Measurements from ENCODE around the gene RAD23B.

RAD23B gene

DNA sequence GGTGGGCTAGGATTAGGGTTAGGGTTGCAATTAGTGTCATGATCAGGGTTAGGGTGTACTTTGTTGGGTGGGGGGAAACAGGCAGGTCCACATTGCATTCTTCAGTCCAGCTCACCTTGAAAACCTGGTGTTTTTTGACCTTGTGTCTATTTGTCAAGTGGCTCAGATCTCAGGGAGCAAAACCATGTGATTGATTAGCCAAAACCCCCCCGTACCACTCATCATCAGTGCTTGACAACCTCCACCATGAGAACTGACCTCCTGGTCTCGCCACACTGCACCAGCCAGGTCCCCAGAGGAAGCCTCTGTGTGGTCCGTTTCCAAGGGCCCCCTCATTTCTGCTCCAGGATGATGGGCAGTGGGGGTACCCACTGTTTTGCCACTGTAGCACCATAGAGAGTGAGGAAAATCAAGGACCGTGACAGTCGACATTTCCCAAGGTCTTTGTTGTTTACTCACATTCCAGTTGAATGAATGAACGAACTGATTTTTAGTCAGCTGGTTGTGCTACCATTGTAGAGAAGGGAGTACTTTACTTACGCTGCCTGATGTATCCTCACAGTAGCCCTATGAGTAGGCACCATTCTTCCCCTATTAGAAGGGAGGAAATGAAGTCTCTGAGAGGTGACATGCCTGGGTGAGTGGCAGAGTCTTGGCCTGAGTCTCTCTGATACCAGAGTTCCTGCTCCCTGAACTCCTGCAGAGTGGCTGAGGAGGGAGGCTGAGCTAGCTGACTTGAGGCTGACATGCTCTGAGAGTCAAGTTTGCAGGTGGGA lies 84.8 kb downstream of the RAD23B start:
- H3K4me3 ChIP-seq (ENCODE audit: low read length) = no peak overlapping the region
- no peak for DNase-seq (ENCODE audit: low read depth)
- TF ChIP-seq, protein P1, sequence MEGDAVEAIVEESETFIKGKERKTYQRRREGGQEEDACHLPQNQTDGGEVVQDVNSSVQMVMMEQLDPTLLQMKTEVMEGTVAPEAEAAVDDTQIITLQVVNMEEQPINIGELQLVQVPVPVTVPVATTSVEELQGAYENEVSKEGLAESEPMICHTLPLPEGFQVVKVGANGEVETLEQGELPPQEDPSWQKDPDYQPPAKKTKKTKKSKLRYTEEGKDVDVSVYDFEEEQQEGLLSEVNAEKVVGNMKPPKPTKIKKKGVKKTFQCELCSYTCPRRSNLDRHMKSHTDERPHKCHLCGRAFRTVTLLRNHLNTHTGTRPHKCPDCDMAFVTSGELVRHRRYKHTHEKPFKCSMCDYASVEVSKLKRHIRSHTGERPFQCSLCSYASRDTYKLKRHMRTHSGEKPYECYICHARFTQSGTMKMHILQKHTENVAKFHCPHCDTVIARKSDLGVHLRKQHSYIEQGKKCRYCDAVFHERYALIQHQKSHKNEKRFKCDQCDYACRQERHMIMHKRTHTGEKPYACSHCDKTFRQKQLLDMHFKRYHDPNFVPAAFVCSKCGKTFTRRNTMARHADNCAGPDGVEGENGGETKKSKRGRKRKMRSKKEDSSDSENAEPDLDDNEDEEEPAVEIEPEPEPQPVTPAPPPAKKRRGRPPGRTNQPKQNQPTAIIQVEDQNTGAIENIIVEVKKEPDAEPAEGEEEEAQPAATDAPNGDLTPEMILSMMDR (conservative IDR thresholded peaks at IDR 0.05; ENCODE audit: low read depth, low read length) = no peak

DNA sequence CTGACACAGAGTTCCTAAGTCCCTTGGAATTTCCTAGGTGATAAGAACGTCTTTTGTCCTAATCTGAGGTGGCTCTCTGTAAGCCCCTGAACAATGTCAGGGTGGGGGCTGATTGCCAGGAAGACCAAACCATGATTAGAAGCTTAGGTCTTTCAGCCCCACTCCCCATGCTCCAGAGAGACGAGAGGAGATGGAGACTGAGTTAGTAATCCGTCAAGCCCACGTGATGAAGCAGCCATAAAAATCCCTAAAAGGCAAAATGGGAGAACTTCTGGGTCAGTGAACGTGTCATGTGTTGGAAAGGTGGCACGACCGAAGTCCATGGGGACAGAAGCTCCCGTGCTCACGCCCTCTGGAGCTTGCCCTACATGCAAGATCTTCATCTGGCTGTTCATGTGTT lies 85.6 kb downstream of the RAD23B start:
- DNase-seq (ENCODE audit: low read depth) = peak; percentile 20
- H3K4me3 ChIP-seq (ENCODE audit: low read length) = no peak overlapping the region
- TF ChIP-seq, protein P1 (conservative IDR thresholded peaks at IDR 0.05; ENCODE audit: low read depth, low read length) = no peak

DNA sequence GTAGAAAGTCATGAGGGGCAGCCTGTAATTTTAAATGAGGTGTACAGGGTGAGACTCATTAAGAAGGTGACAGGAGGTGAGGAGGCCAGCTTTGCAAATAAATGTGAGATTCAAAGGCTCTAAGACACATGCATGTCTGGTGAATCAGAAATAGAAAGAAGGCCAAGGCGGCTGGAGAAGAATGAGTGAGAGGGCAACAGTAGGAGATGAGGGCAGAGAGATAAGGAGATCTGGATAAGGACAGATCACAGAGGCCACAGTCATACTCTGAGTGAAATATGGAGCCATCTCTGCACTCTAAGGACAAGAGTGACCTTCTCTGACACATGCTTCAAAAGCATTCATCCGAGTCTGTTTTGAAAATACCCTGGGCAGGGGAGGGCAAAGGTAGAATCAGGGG lies 90.7 kb downstream of the RAD23B start:
- DNase-seq (ENCODE audit: low read depth) = no peak
- TF ChIP-seq, protein P1 (conservative IDR thresholded peaks at IDR 0.05; ENCODE audit: low read depth, low read length) = no peak
- H3K4me3 ChIP-seq (ENCODE audit: low read length) = no peak overlapping the region

DNA sequence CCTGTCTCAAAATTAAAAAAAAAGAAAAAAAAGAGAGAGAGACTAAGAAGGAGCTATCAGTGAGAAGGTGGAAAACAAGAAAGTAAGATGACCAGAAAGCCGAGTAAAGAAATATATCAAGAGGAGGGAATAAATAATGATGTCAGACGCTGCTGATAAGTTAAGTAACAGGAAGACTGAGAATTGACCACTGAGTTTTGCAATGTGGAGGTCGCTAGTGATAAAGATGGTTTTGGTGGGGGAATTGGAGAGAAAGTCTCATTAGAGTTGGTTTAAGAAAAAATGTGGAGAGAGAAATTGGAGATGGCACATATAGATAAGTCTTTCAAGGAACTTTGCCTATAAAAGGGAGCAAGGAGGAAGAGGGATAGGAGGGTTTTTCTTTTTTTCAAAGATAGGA lies 91.9 kb downstream of the RAD23B start:
- TF ChIP-seq, protein P1 (conservative IDR thresholded peaks at IDR 0.05; ENCODE audit: low read depth, low read length) = no peak
- H3K4me3 ChIP-seq (ENCODE audit: low read length) = no peak overlapping the region
- no peak for DNase-seq (ENCODE audit: low read depth)

- DNase-seq (ENCODE audit: low read depth) = no peak
- TF ChIP-seq, protein P1 (conservative IDR thresholded peaks at IDR 0.05; ENCODE audit: low read depth, low read length) = no peak
- no peak overlapping the region for H3K4me3 ChIP-seq (ENCODE audit: low read length)
Observed at GRCh38 chr9:107375651-107376369, 92.7 kb downstream of the RAD23B start.

DNA sequence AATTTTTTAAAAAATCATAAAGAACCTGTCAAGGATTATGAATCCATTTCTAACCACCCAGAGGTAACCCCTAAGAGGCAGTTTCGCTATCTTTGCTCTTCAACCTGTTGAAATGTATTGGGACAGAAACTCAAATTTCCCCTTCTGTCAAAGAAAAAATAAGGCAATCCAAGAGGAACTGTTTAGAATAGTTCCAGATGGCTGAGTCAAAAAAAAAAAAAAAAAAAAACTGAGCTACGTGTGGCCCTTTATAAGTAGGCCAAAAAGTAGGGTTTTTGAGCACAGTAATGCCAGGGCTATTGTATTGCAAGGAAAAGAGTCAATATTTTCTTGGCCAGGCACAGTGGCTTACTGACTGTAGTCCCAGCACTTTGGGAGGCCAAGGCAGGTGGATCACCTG lies 94.9 kb downstream of the RAD23B start:
- no peak for DNase-seq (ENCODE audit: low read depth)
- no peak overlapping the region for H3K4me3 ChIP-seq (ENCODE audit: low read length)
- TF ChIP-seq, protein P1 (conservative IDR thresholded peaks at IDR 0.05; ENCODE audit: low read depth, low read length) = no peak

Measured in retinal pigment epithelial cell (primary cell).